Globus pallidus (tissue), 1 donor: Measurements from ENCODE around the gene MPPED1.

Experiments
- DNase-seq: peaks from one replicate; pipeline ENCODE4 v3.0.0-alpha.2; 2015; ENCODE audit warnings: low spot score

Gene MPPED1

GRCh38 chr22:43542681-43543521 lies 131.1 kb downstream of the MPPED1 start:
- no peak for DNase-seq

- no peak for DNase-seq
These were observed 131.9 kb downstream of the MPPED1 start for GRCh38 chr22:43543522-43544288.

GRCh38 chr22:43544289-43544673 lies 132.5 kb downstream of the MPPED1 start:
- DNase-seq, result no peak

GRCh38 chr22:43546186-43546585 lies 134.4 kb downstream of the MPPED1 start:
- DNase-seq, result no peak

- DNase-seq, result no peak
These were observed 138.3 kb downstream of the MPPED1 start for GRCh38 chr22:43550024-43550620.

GRCh38 chr22:43550672-43551071 lies 138.9 kb downstream of the MPPED1 start:
- no peak for DNase-seq

- DNase-seq, result no peak
These were observed 141.8 kb downstream of the MPPED1 start for GRCh38 chr22:43553451-43554258.

GRCh38 chr22:43554259-43554636 lies 142.4 kb downstream of the MPPED1 start:
- DNase-seq, result no peak

- no peak for DNase-seq
These were observed 143.0 kb downstream of the MPPED1 start for GRCh38 chr22:43554694-43555365.

GRCh38 chr22:43555561-43556515 lies 144.0 kb downstream of the MPPED1 start:
- DNase-seq, result no peak
